Skeletal muscle cell (primary cell): ENCODE data around the gene SPATC1L.
"Not testable (repeated sequence)": the region's sequence is repeated elsewhere in the genome, so short reads cannot be mapped to it uniquely, and the experiment has no call there.

Experiments
- DNase-seq: peaks from one replicate; pipeline ENCODE4 v3.0.0-alpha.2; 2010; ENCODE audit warnings: low read depth
- H3K4me3 ChIP-seq: 2 replicates; pipeline ENCODE4 v1.5.1; 2011; ENCODE audit warnings: low read depth, mild to moderate bottlenecking, control low read depth, low read length, moderate library complexity

The SPATC1L gene

DNA sequence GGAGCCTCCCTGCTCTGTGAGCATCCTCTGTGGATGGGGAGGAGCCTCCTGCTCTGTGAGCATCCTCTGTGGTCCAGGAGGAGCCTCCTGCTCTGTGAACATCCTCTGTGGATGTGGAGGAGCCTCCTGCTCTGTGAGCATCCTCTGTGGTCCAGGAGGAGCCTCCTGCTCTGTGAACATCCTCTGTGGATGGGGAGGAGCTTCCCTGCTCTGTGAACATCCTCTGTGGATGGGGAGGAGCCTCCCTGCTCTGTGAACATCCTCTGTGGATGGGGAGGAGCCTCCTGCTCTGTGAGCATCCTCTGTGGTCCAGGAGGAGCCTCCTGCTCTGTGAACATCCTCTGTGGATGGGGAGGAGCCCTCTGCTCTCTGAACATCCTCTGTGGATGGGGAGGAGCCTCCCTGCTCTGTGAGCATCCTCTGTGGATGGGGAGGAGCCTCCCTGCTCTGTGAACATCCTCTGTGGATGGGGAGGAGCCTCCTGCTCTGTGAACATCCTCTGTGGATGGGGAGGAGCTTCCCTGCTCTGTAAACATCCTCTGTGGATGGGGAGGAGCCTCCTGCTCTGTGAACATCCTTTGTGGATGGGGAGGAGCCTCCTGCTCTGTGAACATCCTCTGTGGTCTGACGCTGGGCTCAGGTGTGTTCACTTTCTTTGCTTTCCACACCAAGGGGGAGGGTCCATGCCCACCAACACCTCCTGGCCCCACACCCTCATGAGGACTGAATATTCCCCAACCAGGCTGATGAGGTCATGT is 13.6 kb downstream of the SPATC1L start:
- not testable (repeated sequence) for H3K4me3 ChIP-seq, DNase-seq

- no peak for DNase-seq
- H3K4me3 ChIP-seq, result no peak overlapping the region
Observed at GRCh38 chr21:46168659-46169386, 15.4 kb downstream of the SPATC1L start.

DNA sequence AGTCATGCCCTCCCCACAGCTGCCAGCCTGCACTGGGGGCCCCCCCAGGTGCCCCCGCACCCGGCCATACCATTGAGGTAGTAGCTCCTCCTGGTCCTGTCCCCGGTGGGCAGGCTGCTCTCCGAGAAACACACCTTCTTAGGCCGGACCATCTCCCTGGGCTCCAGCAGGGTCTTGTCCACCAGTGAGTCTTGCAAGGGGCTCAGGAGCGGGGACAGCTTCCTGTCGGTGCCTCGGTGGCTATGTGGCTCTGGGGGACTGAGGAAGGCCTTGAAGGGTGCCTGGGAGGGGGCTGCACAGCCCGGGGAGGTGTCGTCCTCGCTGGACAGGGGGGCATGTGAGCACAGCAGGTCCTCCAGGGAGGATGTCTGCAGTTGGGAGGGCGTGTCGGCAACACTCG is 16.0 kb downstream of the SPATC1L start:
- no peak for DNase-seq
- H3K4me3 ChIP-seq, result no peak overlapping the region

DNA sequence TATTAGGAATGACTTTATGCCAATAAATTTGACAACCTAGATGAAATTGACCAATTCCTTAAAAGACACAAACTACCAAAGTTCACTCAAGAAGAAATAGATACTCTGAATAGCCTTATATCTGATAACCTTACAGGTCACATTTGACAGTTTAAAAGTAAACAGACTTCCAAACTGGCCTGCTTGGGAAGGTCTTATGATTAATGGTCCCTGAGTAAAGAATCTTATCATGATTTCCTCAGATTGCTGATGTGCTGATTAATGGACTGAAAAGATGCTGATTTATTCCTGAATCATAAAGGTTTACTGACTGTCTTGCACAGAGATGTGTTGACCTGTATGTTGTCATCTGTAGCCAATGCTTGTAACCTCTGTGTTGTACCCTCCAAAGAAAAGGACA is 19.2 kb downstream of the SPATC1L start:
- H3K4me3 ChIP-seq, result no peak overlapping the region
- no peak for DNase-seq

DNA sequence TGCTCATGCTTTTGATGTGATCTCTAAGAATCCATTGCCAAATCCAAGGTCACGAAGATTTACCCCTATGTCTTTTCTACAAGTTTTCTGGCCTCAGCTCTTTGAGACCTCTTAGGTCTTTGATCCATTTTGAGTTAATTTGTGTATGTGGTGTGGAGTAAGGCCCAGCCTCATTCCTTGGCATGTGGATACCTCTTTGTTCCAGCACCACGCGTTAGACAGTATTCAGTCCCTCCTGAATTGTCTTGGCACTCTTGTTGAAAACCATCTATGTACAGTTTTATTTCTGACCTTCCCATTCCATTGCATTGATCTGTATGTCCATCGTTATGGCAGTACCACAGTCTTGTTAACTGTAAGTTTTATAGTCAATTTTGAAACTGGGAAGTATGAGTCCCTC is 20.9 kb downstream of the SPATC1L start:
- H3K4me3 ChIP-seq, result no peak overlapping the region
- DNase-seq, result no peak

DNA sequence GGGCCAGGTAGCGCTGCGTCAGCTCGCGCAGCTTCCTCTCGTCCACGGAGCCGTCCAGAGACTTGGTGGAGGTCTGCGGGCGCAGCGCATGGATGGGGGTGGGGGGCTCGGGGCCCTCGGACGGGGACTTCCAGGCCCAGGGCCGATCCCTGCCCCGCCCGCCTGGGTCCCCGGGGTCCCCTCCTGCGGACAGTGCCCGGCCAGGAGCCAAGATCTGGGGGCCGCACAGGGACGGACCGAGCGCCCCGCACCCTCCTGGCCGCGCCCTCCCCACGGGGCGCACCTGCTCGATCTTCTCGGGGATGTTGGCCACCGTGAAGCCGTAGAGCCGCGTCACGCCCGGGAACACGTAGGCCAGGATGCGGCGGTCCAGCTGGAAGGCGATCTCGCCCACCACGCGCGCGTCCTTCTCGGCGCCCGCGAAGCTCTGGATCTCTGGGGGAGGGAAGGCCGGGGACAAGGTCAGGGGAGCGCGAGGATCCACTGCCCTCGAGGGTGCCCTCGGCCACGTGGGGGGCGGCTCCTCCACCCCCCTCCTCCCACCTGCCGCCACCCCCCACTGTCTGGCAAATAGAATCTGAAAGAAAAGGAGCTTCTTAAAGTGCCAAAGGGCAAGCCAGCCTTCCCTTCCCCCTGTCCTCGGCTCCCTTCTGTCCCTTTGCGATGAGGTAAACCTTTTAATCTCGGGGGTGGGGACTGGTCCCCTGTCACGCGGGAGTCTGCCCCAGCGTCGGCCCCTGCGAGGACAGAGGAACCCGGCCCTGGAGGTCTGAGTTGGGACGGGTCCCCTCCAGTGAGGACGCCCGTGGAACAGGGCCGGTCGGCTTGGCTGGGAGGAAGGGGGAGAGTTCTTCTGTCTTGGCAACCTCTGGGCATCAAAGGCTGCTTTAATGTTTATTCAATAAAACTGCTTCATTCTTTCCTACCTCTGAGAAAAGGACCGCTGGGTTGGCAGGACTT is 22.3 kb downstream of the SPATC1L start:
- no peak overlapping the region for H3K4me3 ChIP-seq
- DNase-seq, result no peak

DNA sequence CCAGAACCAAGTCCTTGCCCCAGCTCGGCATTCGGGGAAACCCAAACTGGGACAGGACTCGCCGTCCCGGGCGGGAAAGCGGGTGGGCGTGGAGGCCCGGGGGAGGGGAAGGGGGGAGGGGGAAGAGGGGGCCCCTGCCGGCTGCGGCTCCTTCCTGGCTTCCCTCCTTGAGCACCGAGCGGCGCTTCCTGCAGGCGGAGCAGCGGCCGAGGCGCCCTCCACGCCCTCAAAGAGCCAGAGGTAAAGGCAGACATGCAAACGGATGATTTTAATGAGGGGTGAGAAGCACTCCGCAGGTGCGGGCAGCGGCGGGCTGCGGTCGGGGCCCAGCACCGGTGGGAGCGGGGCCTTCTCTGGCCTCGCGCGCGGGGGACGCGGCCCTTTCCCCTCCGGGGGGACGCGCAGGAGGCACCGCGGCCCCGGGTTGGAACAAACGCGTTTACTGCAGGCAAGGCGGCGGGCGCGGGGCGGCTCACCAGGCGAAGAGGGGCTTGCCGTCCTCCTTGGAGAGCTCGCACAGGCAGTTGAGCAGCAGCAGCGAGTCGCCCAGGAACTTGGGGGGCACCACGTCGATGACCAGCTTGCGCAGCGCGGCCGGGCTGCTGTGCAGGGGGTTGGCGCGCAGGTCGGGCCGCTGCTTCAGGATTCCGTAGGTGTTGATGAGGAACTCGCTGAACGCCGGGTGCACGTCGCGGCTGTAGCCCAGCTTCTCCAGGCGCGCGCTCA is 23.2 kb downstream of the SPATC1L start:
- no peak for DNase-seq

DNA sequence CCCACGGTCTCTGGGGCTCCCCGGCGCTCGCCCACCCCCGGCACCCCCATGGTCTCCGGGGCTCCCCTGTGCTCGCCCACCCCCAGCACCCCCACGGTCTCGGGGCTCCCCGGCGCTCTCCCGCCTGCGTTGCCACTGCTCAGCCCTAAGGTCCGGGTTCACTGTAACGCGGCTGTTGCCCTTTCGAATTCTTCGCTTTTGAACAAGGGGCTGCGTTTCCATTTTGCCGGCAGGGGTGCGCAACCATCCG is 23.7 kb downstream of the SPATC1L start:
- no peak for DNase-seq
- H3K4me3 ChIP-seq, result no peak overlapping the region

More for the DNA sequence above, 23.2 kb downstream of the SPATC1L start:
- H3K4me3 ChIP-seq, result no peak overlapping the region

- no peak for DNase-seq
- H3K4me3 ChIP-seq, result no peak overlapping the region
Observed at GRCh38 chr21:46159841-46160656, 24.2 kb downstream of the SPATC1L start.

DNA sequence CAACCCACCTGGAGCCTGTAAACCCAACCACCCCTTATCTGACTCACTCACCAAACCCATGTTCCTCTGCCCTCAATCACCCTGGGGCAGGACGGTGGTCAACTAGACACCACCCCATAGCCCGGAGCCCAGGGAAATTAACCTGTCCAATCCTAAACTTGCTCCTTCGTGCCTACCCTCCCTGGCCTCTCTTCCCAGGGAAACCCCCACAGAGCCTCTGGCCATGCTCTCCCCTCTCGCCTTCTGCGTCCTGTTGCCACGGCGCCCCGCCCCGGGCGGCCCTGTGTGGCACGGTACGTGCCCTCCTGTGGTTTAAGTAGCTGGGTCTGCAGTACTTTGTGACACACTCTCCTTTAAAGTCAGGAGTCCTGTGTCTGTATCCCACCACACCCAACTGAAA is 24.9 kb downstream of the SPATC1L start:
- H3K4me3 ChIP-seq, result no peak overlapping the region
- DNase-seq, result no peak

- no peak for DNase-seq
- no peak overlapping the region for H3K4me3 ChIP-seq
Observed at GRCh38 chr21:46158666-46159300, 25.5 kb downstream of the SPATC1L start.

DNA sequence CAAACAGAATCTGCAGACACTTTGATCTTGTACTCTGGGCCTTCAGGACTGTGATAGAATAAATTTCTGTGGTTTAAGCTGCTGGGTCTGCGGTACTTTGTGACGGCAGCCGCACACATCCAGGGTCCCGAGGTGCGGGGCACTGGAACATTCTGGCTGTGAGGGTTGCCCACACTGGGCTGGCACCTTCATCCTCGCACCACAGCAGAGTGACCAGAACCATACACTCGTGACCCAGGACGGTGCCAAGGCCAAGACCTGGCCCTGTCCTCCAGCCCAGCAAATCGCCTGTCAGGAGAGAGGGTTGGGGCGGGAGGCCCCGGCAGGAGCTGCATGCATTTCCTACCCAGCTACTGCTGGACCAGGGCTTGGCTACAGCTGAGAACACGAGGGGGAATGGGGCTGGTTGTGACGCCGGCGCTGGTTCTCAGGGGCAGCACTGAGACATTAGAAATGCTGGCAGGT is 26.2 kb downstream of the SPATC1L start:
- DNase-seq, result no peak
- H3K4me3 ChIP-seq, result no peak overlapping the region

GRCh38 chr21:46157396-46157986 is 26.8 kb downstream of the SPATC1L start:
- no peak for DNase-seq
- H3K4me3 ChIP-seq, result no peak overlapping the region

DNA sequence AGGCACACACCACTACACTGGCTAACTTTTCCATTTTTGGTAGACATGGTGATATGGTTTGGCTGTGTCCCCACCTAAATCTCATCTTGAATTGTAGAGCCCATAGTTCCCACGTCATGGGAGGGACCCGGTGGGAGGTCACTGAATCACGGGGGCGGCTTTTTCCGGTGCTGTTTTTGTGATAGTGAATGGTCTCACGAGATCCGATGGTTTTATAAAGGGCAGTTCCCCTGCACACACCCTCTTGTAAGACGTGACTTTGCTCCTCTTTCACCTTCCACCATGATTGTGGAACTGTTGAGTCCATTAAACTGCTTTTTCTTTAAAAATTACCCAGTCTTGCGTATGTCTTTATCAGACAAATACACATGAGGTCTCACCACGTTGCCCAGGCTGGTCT is 27.6 kb downstream of the SPATC1L start:
- no peak overlapping the region for H3K4me3 ChIP-seq
- no peak for DNase-seq

DNA sequence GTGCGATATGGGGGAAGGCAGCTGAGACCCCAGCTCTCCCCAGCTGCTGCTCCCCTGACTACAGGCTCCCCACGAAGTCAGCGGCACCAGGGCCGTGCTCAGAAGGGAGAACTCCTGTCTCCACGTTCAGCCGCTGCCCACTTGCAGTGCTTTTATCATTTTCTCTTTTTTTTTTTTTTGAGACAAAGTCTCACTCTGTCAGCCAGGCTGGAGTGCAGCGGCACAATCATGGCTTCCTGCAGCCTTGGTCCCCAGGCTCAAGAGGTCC is 27.9 kb downstream of the SPATC1L start:
- DNase-seq, result no peak
- H3K4me3 ChIP-seq, result no peak overlapping the region

- no peak within 1 kb of the TSS for H3K4me3 ChIP-seq
- no peak for DNase-seq
Observed at GRCh38 chr21:46155514-46156377, 28.5 kb downstream of the SPATC1L start, which contains the start of gene FTCD. Gene FTCD, minus strand, starts transcription at chr21:46155579. Its CDS starts 56 bp downstream, at chr21:46155523.

DNA sequence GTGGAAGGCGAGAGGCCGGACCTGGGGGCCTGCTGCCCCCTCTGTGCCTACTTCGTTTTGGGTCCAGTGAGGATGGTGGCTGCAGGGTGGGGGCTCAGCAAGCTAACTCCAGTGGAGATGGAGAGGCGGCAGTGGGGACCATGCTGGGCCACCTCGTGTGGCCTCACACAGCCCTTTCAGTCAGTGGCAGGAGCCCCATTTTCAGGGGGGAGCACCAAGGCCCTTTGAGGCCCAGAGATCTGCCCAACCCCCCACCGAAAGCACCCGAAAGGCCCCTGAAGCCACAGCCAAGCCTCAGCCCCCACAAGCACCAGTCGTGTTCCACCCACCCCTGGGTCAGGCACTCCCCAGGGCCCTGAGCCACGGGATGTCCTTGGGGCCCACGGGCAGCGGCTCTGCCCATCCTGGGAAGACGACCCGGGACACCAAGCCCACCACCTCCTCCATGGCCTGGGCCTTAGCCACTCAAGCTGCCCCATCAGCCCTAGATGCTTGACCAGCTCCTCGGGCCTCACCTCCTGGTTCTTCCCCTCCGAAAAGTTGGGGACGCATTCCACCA is 29.2 kb downstream of the SPATC1L start:
- no peak for DNase-seq
- H3K4me3 ChIP-seq, result no peak overlapping the region
